Suppressor macrophage (primary cell): Measurements from ENCODE around the gene RASL11A.
"Not testable (repeated sequence)": the region's sequence is repeated elsewhere in the genome, so short reads cannot be mapped to it uniquely, and the experiment has no call there.

Experiments used
- DNase-seq, 4 experiments: peaks; one replicate each; pipeline ENCODE4 v3.0.0-alpha.2; 2020 to 2022

RASL11A gene

GRCh38 chr13:27300941-27301586 is 30.4 kb downstream of the RASL11A start:
- DNase-seq, result no peak

GRCh38 chr13:27302643-27303262 is 32.1 kb downstream of the RASL11A start:
- peak in 1 of 4 experiments; percentile 18 for DNase-seq

- no peak for DNase-seq
Measured at GRCh38 chr13:27304099-27304498, 33.5 kb downstream of the RASL11A start.

GRCh38 chr13:27304611-27305010 is 34.0 kb downstream of the RASL11A start:
- DNase-seq, result no peak

- DNase-seq, result no peak
Measured at GRCh38 chr13:27306364-27306763, 35.7 kb downstream of the RASL11A start.

GRCh38 chr13:27308941-27309340 is 38.3 kb downstream of the RASL11A start:
- no peak for DNase-seq

GRCh38 chr13:27309401-27309958 is 38.9 kb downstream of the RASL11A start:
- DNase-seq, result no peak

GRCh38 chr13:27309967-27310598 is 39.5 kb downstream of the RASL11A start:
- no peak for DNase-seq

GRCh38 chr13:27310946-27311345 is 40.3 kb downstream of the RASL11A start:
- peak in 2 of 4 experiments; percentile 10 to 18 for DNase-seq

- DNase-seq, result peak in 1 of 4 experiments; percentile 3
Measured at GRCh38 chr13:27311518-27312210, 41.0 kb downstream of the RASL11A start.

- DNase-seq, result no peak
Measured at GRCh38 chr13:27313770-27314169, 43.1 kb downstream of the RASL11A start.

- DNase-seq, result no peak
Measured at GRCh38 chr13:27319404-27319803, 48.8 kb downstream of the RASL11A start.

- DNase-seq, result no peak
Measured at GRCh38 chr13:27321468-27322431, 51.1 kb downstream of the RASL11A start.

GRCh38 chr13:27322443-27322842 is 51.8 kb downstream of the RASL11A start:
- DNase-seq, result not testable (repeated sequence)
